ENCODE measurements around the gene LHX2. TPM values are rescaled to one million over a fixed set of nuclear protein-coding genes. Genes with fewer than 3 reads are reported as not detected.

The LHX2 gene
- total and polyA plus RNA-seq, 2 of the 13 experiments (the other 11 are each of a cell fraction or from before 2014, with no cell fraction given) = not detected

- TF ChIP-seq ZNF770 (CRISPR knock-in tag; IDR thresholded peaks at IDR 0.05) = peak; percentile 86; the same call in 1 of the 2 replicates
- no peak for TF ChIP-seq SMC3 (IDR thresholded peaks at IDR 0.05; ENCODE audit: low read length)
- no peak for TF ChIP-seq CBX1 (IDR thresholded peaks at IDR 0.05; ENCODE audit: low read depth)
- no peak for TF ChIP-seq PHB2 (IDR thresholded peaks at IDR 0.05; ENCODE audit: partially characterized antibody)
- no peak for TF ChIP-seq EZH2 (conservative IDR thresholded peaks at IDR 0.05; ENCODE audit: low read depth, low read length)
- TF ChIP-seq FOXA3 (CRISPR knock-in tag; IDR thresholded peaks at IDR 0.05) = 0 out of 2 replicates have a peak, but pooled peaks have one; percentile 11
- TF ChIP-seq ZNF577 (CRISPR knock-in tag; IDR thresholded peaks at IDR 0.05; ENCODE audit: borderline replicate concordance, low read depth) = no peak
- no peak for TF ChIP-seq ZNF615 (CRISPR knock-in tag; IDR thresholded peaks at IDR 0.05; ENCODE audit: borderline replicate concordance)
- TF ChIP-seq BRD4 (CRISPR knock-in tag; IDR thresholded peaks at IDR 0.05) = no peak
- no peak for TF ChIP-seq ARNT2 (CRISPR knock-in tag; IDR thresholded peaks at IDR 0.05; ENCODE audit: low read depth)
Measured at GRCh38 chr9:124045076-124045829, 33.7 kb downstream of the LHX2 start (continued).

- DNase-seq (ENCODE audit: low spot score) = no peak
- peak; percentile 13; the same call in 2 of the 3 replicates for ATAC-seq
- BruUV-seq (replicated peaks) = no TSS peak
- FAIRE-seq = no peak
- H3K4me3 ChIP-seq (replicated peaks in 1 of 3; ENCODE audit: insufficient read depth in 1 of 3, low read depth in 2 of 3, low read length in 3 of 3) = peak overlapping the region; percentile 48 to 74 (median 61)
- H3K79me2 ChIP-seq (ENCODE audit: insufficient read depth, low read length) = no peaks in the 10 kb centered on the region
- POLR2A ChIA-PET = no interaction called here
- CTCF ChIA-PET (ENCODE audit: low intra/inter-chr PET ratio, low total read pairs) = no interaction called here
- 0 out of 2 replicates have a peak overlapping the region, but pooled peaks have one; percentile 15 for H3K9ac ChIP-seq (ENCODE audit: insufficient read depth, low read depth, low read length)
- WGBS (ENCODE audit: low lambda C conversion rate) = 11% methylated on average over 10 of the region's 18 CpGs
- peaks cover 35% of the 10 kb centered on the region for H3K4me1 ChIP-seq (ENCODE audit: insufficient read depth, low read length)
- H3K4me2 ChIP-seq (ENCODE audit: low read depth, low read length) = peak overlapping the region; percentile 93
- no peaks in the 10 kb centered on the region for H4K20me1 ChIP-seq (ENCODE audit: insufficient read depth, low read length)
- no peaks in the 10 kb centered on the region for H3K9me3 ChIP-seq (ENCODE audit: low read length)
- H3K27ac ChIP-seq (ENCODE audit: extremely low read length, insufficient read depth, low read length) = no peak overlapping the region
- peaks cover 2 to 43% of the 10 kb centered on the region in 2 experiments; a peak in 3 of 5 replicates for H3K27me3 ChIP-seq (ENCODE audit: control insufficient read depth in 1 of 2, insufficient read depth in 2 of 2, low read length in 2 of 2)
- in situ Hi-C loops (cut with HindIII; ENCODE audit: extremely low pct_ligation_motif_present, low pct_unique_long_range_greater_than_20kb) = loop anchor here (25.0 kb wide), 1 partner anchor 634 kb away; no protein-coding TSS in a partner anchor
- intact Hi-C loops (cut with micrococcal nuclease; ENCODE audit: unreplicated experiment) = no loop called here
- no peak overlapping the region for H2AFZ ChIP-seq (ENCODE audit: low read length)
- H3K36me3 ChIP-seq (replicated peaks in 1 of 2; ENCODE audit: control insufficient read depth in 1 of 2, insufficient read depth in 2 of 2, low read length in 2 of 2) = no peaks in the 10 kb centered on the region
- TF ChIP-seq GATAD2A (CRISPR knock-in tag; IDR thresholded peaks at IDR 0.05) (0 out of 2 replicates have a peak, but pooled peaks have one; percentile 5), BORCS8-MEF2B (CRISPR knock-in tag; IDR thresholded peaks at IDR 0.05) (0 out of 2 replicates have a peak, but pooled peaks have one; percentile 31), MYC (CRISPR knock-in tag; IDR thresholded peaks at IDR 0.05; ENCODE audit: borderline replicate concordance) (0 out of 2 replicates have a peak, but pooled peaks have one; percentile 10), ZNF230 (CRISPR knock-in tag; IDR thresholded peaks at IDR 0.05) (no peak), ZBTB44 (CRISPR knock-in tag; IDR thresholded peaks at IDR 0.05) (no peak), NR2F2 (IDR thresholded peaks at IDR 0.05; ENCODE audit: borderline replicate concordance, low read depth) (no peak), ZBTB7B (CRISPR knock-in tag; IDR thresholded peaks at IDR 0.05) (0 out of 2 replicates have a peak, but pooled peaks have one; percentile 4), DZIP1 (CRISPR knock-in tag; IDR thresholded peaks at IDR 0.05) (0 out of 2 replicates have a peak, but pooled peaks have one; percentile 1)
Measured at GRCh38 chr9:124045830-124046177, 34.2 kb downstream of the LHX2 start.

All from HepG2 (cell line).